ENCODE results near the gene RYR2.

Gene RYR2

DNA sequence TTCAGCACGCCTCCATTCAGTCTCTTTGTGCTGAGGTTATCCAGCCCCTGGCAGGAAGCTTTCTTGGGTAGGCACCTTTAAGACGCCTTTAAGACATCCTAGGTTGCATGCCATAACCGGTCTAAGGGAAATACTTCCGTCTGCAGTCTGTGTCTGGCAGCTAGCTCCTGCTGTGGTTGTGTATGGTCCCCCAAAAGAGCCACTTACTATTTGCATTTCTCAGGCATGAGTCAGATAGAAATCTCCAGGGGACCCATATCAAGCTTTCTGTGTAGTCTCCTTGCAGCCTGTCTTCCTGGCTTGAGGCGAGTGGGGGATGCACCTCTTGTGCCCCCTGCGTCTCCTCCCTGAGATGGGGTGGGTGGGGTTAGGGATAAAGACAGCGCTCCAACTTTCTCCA lies 10.0 kb upstream of the RYR2 start:
- no peak for FAIRE-seq

DNA sequence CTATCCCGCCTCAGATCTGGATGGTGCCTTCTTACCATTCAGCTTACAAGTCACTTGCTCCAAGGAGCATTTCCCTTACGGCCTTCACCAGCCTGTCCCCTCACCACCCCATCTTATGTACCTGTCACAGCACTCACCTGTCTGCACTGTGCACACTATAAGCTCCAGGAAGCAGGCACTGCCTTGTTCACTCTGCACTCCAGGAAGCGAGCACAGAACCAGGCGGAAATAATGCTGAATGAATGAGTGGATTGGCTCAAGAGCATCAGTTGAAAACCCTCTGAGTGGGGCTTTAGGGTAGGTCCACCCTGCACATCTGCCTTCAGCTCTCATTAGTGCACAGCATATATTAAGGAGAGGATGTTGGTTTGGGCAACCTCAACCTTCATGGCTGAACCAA lies 8.9 kb upstream of the RYR2 start:
- FAIRE-seq = no peak

DNA sequence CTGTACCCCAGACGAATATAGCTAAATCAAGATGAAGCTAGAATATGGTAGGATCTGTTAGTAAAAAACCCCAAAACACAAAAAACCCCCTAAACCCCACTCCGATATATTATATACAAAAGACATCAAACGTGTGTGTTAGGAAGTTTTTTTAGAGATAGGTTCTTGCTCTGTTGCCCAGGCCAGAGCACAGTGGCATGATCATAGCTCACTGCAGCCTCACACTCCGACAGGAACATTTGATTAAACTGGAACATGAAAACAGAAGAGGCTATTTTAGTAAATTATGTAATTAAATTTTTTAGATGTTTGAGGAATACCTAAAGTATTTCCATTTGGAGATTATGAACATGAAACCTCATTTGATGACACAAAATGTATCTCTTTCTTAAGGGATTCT lies 8.2 kb upstream of the RYR2 start:
- FAIRE-seq = no peak

DNA sequence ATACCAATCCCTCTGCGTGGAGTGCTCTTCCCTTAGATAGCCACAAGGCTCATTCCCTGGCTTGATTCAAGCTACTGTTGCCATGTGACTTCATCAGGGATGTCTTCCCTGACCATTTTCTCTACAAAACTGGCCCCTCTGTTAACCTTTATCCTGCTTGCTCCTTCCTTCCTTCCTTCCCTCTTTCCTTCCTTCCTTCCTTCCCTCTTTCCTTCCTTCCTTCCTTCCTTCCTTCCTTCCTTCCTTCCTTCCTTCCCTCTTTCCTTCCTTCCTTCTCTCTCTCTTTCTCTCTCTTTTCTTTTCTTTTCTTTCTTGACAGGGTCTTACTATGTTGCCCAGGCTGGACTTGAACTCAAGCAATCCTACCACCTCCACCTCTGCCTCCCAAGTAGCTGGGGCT lies 6.2 kb upstream of the RYR2 start:
- FAIRE-seq = no peak

DNA sequence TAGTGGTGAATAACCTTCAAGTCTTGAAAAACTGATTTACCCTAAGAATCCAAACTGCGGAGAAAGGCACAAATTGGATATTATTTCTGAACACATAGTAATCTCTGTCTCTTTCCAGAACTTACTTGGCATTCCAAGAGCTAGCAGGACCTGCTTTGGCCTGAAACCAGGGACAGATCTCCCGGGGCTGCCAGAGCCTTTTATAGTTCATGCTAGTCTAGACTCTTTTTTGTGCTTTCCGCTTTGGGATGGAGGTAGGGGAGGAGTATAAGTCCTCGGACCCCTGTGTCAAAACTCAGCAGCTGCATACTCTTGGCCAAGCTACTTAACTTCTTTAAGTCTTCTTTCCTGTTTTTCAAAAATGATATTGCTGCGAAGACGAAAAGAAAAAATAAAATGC lies 3.8 kb upstream of the RYR2 start:
- FAIRE-seq = no peak

DNA sequence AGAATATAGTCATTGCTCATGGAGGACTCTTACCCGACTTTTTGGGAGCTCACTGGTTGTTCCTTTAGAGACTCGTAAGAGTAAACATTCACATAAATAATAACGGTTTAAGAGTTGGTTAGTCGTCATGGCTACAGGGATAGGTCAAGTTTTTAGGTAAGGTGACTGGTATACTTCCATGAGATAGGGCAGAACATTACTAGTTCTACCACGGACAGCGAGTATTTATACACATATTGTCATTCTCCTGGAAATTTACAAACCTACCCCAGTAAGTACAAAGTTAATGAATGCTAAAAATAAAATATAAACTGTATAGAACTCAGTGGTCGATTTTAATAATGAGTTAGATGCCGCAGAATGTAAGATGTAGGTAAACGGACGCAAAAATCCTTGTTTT lies 1.2 kb upstream of the RYR2 start:
- FAIRE-seq = no peak

DNA sequence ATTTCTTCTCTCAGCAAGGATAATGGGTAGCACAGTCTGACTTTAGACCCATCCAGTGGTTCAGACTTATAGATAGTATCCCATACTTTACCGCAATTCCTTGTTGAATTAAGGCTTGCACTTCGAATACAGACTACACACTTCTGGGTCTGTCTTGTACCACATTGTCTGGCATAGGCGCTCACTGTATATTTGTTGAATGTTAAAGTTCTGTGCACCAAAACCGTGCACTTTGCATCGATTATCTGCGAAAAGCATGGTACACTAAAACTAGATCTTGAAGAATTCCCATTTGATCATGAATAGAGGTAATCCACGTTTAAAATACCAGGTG lies 556 bp upstream of the RYR2 start:
- no peak for FAIRE-seq

DNA sequence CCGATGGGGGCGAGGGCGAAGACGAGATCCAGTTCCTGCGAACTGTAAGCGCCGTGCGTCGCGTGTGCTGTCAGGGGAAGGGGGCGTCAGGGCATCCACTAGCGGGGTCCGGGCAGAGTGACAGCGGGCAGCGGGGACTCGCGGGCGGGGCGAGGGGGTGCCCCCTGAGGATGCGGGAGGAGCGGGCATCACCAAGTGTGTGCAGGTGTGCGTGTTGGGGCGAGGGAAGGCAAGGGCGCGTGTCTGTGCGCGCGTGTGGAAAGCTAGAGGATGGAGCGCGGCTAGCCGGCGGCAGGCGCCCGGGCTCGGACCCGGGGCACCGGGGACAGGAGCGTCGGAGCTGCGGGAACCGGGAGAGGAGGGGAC lies 525 bp downstream of the RYR2 start:
- FAIRE-seq = no peak

DNA sequence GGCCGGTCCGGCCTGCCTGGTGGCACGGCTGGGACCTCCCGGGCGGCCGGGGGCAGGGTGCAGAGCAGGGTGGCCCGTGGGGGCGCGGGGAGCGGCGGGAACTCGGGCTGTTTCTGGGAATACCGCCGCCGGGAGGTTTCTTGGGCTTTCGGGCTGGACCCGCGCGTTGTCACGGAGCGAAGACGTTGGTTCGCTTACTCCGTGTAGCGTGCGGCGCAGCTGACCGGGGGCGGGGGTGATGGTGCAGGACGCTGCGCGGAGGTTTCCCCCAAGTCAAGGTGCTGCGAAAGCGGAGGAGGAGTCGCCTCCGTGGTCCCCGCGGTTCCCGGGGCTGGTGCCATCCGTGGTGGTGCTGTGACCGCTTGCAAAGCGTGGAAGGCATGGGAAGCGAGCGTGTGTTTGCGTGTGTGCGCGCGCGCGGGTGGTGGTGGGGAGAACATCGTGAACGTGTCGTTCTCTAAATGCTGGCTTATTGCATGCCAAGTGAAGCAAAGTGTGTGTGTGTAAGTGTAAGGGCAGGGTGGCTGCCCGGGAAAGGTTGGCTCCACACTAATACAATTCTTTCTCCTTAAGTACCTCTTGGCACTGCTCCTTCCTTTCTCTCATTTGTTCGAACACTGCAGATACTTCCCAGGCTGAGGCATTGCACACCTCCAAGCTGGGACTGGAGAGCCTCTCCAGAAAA lies 1.1 kb downstream of the RYR2 start:
- FAIRE-seq = no peak

DNA sequence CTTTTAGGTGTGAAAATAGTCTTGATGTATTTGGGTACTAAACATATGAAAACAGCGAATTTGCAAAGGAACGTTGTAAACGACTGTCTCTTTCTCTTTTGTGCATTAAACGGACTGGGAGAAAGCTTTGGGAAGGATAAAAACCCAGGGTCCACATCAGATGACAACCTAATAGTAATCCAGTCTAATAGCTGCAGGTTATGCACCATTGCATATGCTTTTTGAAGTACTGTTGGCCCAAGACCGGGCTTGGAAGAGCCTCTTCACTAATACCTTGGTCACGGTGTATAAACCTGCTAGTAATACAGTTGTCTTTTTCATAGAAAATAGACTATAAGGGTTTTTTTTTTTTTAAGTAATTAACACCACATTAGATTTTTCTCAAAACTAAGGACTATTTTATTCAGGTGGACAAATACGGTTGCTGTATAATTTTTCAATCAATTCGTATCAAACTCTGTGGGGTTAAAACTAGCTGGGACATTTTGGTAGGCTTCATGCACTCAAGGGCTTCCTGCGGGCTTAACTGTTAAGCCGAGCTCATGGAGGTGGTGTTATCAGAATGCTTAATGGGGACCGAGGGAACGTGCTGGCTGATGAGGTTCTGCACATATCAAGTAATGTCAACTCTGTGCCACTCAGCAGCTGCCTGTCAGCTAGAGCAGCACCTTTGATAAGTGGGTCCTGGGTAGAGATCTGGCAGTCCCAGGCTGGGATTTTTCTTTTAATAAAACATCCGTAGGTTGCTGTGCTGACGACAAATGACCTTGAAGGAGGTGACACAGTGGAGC lies 2.1 kb downstream of the RYR2 start:
- no peak for FAIRE-seq

DNA sequence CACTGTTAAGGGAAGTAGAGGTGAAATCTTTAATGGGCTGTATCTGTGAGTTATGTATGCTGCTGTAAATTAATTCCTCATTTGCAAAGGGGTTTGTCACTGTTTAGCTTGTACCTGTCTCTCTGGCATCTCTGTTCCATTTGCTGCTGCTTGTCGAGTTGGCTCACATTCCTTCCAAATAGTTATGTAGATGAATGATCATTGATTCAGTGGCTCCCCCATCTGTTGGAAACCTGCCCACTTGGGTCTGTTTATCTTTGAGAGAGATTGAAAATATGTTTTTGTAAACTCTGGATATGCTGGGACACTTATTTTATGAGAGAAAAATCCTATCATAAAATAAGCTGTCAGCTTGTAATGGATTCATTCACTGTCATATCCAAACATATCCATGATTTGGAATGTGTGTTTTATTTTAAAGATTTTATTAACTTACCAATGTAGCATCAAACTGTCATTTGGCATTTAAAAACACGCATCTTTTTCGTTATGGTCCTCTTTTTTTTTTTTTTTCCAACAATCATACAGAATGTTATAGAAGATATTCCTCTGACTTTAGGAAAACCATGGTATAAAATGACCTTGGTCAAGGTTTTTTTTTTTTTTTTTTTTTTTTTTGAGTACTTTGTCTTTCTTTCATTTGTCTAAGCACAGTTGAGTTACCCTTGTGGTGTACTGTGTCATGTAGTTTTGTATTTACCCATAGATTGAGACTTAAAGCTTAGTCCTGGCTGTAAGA lies 3.5 kb downstream of the RYR2 start:
- FAIRE-seq = no peak

DNA sequence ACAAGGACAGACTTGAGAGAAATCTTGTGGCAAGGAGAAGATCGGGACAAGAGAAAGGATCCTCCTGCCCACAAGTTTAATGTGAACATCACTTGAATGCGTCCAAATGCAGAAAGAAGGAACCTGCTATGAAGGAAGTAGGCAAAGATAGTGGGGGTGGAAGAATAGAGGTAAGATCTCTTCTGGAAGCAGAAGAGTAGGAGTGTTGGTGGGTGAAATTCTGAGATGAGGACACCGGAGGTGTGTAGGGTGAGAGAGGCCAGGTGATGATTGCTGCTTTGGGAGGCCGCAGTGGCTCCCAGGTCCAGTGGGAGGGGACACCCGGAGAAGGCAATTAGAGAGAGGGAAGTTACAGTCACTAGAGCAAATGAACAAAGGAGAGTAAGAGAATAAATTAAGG lies 6.8 kb downstream of the RYR2 start:
- no peak for FAIRE-seq

DNA sequence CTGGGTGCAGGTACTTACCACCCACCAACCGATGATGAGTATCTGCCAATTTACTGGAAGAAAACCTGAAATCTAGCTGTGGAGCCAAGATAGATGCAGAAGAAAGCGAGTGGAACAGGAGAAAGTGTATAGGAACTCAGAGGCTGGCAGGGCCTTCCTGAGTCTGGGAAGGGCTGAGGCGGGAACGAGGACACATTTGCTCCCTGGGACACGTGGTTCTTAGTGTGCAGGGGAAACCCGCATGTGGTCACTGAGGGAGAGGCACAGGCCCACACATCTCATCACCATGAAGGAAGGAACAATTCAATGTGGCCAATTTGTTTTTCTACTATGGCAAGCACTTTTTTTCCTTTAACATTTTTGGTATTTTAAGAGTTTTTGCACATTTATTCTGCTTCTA lies 8.2 kb downstream of the RYR2 start:
- no peak for FAIRE-seq

DNA sequence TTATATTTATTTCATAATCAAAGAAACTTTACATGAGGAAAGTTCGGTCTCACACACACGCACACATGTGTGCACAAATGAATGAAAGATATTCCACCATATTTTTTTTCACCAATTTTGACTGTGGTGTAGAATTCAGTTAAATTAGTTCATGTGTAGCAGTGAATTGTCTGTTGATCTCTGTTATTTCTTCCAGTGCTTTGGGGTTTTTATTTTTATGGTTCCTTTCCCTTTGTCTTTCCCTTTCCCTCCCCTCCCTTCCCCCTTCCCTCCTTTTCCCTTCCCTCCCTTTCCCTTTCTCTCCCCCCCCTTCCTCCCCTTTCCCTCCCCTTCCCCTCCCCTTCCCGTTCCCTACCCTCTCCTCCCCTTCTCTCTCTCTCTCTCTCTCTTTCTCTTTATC lies 8.9 kb downstream of the RYR2 start:
- no peak for FAIRE-seq

DNA sequence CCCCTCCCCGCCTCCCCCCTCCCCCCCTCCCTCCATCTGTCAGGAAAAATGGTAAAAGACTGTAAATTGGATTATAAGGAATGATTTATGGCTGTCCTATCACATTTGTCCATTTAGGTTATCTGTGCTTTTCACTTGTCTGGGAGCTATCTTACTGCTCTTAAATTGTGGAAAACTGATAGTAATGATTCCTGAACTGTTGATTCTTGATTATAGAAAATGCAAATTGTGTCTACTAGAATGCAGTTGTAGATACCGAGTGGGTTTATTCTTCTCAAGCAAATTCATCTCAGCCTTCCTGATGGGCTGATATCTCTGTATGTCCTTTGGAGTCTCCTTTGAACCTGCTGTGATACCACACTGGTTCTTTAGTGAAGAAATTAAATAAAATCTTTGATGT lies 12.3 kb downstream of the RYR2 start:
- FAIRE-seq = no peak

DNA sequence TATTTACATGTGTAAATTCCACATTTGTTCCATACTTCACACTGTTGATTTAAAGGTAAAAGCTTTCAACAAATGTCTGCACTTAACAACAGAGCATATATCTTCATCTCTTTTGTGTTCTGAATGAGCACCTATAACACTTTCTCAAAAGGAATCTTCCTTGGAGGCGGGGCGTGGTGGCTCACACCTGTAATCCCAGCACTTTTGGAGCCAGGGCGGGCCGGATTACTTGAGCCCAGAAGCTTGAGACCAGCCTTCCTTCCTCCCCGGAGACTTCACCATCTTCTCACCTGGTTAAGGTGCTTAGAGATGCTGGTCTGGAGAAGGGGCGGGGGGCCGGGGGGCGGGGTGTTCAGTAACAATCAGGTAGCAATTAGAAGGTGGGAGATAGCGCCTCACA lies 16.5 kb downstream of the RYR2 start:
- no peak for FAIRE-seq

DNA sequence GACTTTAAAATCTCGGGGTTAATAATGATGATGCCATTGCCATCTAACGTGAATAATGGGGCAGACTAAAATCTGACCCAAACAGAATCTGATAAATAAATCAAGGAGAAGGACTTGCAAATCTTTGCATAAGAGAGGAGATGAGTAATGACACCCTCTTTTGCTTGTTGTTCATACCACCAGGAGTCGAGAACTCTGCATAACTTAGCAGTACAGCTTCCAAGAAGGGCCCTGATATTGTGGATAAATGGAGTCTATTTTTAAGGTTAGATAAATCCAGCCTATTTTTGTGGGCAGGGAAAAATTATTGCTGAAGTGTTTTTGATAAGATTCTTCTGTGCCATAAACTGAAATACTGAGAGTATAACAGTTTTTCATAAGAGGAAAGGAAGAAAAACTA lies 17.3 kb downstream of the RYR2 start:
- FAIRE-seq = no peak

DNA sequence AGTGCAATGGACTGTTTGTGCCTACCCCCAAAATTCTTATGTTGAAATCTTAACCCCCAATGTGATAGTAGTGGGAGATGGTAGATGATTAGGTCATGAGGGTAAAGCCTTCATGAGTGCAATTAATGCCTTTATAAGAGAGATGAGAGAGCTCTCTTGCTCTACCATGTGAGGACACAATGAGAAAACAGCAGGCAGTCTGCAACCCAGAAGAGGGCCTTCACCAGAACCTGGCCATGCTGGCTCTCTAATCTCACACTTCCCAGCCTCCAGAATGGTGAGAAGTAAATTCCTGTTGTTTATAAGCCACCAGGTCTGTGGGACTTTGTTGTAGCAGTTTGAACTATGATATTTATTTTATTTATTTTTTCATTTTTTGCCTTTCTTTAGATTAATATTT lies 21.0 kb downstream of the RYR2 start:
- no peak for FAIRE-seq

DNA sequence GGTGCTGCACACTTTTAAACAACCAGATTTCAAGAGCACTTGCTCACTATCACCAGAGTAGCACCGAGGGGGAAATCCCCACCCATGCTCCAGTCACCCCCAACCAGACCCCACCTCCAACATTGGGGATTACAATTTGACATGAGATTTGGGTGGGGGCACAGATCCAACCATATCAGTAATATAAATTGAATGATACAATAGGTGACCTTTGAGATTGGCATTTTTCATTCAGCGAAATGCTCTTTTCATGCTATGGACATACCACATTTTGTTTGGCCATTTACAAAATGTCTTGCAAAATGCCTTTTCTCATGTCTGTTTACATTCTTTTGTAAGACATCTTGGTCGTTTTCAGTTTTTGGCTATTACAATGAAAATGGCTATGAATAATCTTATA lies 23.9 kb downstream of the RYR2 start:
- no peak for FAIRE-seq

DNA sequence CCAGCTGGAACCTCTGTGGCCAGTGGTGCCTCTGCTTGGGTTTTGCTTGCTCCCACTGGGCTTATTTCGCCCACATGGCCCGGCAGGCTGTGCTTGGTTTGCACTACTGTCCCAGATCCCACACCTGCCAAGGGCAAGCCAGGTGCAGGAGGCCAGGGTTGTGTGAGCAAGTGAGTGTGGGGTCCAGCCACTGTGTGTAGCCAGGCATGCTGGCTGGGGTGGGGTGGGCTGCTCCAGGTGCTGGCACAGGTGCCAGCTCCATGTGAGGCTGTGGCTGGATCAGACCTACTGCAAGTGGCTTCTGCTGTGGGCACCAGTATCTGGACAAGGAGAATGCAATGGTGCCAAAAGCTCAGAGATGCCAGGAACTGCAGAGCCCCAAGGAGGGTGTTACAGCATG lies 28.5 kb downstream of the RYR2 start:
- no peak for FAIRE-seq

DNA sequence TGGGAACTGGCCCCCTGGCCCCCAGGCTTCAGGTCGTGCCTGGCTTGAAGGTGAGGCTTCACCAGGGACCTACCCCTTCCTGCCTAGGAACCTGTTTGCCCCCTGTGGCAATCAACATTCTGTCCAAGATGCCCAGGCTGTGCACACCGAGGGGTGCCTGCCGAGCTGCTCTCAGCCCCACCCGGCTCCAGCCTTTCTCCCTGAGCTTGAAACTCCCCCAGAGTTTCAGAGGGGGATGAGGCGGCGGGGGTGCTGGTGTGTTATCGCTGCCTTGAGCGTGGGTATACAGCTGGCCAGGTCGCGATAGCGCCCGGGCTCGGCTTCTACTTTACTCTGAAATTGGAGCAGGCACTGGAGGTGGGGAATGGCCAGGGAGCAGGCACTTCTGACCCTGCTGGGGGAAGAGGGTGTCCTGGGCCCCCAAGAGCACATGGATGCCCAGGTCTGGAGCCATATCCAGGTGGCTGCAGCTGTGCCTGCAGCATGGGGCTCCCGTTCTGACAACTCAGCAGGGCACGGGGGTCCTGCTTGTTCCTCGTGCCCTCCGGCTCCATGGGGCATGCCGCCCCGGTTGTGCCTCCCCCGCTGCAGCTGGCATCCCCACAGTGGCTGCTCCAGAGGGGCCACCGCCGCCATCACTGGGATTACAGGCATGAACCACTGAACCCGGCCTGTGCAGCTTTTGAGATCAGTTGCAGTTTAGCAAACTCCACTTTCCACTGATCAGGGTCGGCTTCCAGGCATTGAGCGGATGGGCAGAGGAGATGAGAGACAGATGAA lies 29.8 kb downstream of the RYR2 start:
- FAIRE-seq = no peak

DNA sequence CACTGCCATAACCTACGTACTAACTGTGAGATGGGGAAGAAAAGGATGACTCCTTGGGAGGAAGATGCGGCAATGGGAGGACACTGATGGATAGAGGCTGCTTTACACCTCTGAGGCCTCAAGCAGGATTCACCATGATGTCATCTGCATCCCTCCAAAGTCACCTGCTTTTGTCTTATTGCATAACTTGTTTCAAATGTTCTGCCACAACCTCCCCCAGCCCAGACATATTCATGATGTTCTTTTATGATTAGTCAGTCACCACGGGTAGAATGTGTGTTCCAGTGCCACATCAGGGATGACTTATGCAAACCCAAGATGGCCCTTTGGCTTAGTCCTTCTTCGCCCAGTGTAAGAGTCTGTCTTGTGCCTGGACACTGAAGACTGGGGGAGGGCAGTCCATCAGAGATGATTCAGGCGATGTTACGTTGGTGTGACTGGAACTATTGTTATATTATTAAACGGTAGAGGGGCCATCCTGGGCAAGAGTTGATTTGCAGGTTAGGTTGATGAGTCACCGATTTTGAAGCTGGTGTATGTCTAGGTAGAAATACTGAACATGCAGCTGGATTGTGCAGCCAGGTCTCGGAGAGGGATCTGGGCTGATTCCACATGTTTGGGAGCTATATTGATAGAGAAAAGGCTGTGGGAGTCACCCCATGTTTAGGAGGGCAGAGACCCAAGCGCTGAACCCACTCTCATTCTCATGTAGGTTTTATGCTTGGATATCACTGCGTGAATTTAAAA lies 32.6 kb downstream of the RYR2 start:
- FAIRE-seq = no peak
